ENCODE data around the gene PIP4K2B. TPM values are rescaled to one million over a fixed set of nuclear protein-coding genes. Genes with fewer than 3 reads are reported as not detected.

Gene PIP4K2B
- total and polyA plus RNA-seq, 8 donors = 9.0 to 22.2 (median 13.1) TPM

GRCh38 chr17:38824899-38825761, 25.8 kb upstream of the PIP4K2B start, which contains the start of gene CWC25:
TSS of gene CWC25 (minus strand) at chr17:38825321. CDS start at chr17:38825183, 138 bp downstream.
- TF ChIP-seq, protein P1, sequence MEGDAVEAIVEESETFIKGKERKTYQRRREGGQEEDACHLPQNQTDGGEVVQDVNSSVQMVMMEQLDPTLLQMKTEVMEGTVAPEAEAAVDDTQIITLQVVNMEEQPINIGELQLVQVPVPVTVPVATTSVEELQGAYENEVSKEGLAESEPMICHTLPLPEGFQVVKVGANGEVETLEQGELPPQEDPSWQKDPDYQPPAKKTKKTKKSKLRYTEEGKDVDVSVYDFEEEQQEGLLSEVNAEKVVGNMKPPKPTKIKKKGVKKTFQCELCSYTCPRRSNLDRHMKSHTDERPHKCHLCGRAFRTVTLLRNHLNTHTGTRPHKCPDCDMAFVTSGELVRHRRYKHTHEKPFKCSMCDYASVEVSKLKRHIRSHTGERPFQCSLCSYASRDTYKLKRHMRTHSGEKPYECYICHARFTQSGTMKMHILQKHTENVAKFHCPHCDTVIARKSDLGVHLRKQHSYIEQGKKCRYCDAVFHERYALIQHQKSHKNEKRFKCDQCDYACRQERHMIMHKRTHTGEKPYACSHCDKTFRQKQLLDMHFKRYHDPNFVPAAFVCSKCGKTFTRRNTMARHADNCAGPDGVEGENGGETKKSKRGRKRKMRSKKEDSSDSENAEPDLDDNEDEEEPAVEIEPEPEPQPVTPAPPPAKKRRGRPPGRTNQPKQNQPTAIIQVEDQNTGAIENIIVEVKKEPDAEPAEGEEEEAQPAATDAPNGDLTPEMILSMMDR (IDR thresholded peaks at IDR 0.05) = no peak
- Histone ChIP-seq H3K36me3 (peaks cover 0 to 13% (median 5%) of the 10 kb centered on the region in 3 donors), H3K4me1 (peaks cover 0 to 12% (median 5%) of the 10 kb centered on the region in 3 donors), H3K27ac (peak within 1 kb of the TSS; percentile 92 to 98 (median 96)), H3K27me3 (no peaks in the 10 kb centered on the region), H3K4me3 (peak within 1 kb of the TSS; percentile 44 to 86 (median 71)), H3K9me3 (no peaks in the 10 kb centered on the region)
- no peak for FAIRE-seq
- WGBS, 2 donors = 1% methylated on average over 55 of the region's 55 CpGs
- peak; percentile 95 to 98 (median 96) for ATAC-seq
- DNase-seq = peak; percentile 88 to 99 (median 96)
- intact Hi-C loops (cut with DNase I) = no loop called here

- TF ChIP-seq, protein P1 (IDR thresholded peaks at IDR 0.05) = no peak
- Histone ChIP-seq H3K4me3 (no peak overlapping the region), H3K36me3 (peaks cover 7 to 45% (median 10%) of the 10 kb centered on the region in 3 donors), H3K4me1 (no peaks in the 10 kb centered on the region), H3K27ac (no peak overlapping the region), H3K27me3 (no peaks in the 10 kb centered on the region), H3K9me3 (no peaks in the 10 kb centered on the region)
- DNase-seq (no peak), ATAC-seq (no peak), FAIRE-seq (no peak)
- WGBS, 2 donors = 75 to 81% methylated on average over 8 of the region's 8 CpGs
- intact Hi-C loops (cut with DNase I) = no loop called here
These were observed 16.3 kb upstream of the PIP4K2B start for GRCh38 chr17:38815576-38816193.

GRCh38 chr17:38809828-38810227, 10.5 kb upstream of the PIP4K2B start:
- Histone ChIP-seq H3K36me3 (peaks cover 20 to 74% (median 37%) of the 10 kb centered on the region in 3 donors), H3K4me3 (no peak overlapping the region), H3K27ac (no peak overlapping the region), H3K27me3 (no peaks in the 10 kb centered on the region), H3K4me1 (no peaks in the 10 kb centered on the region), H3K9me3 (no peaks in the 10 kb centered on the region)
- FAIRE-seq = no peak
- intact Hi-C loops (cut with DNase I) = no loop called here
- 94 to 95% methylated on average over 7 of the region's 7 CpGs for WGBS, 2 donors
- TF ChIP-seq, protein P1 (IDR thresholded peaks at IDR 0.05) = no peak
- no peak for ATAC-seq
- DNase-seq = no peak

DNA sequence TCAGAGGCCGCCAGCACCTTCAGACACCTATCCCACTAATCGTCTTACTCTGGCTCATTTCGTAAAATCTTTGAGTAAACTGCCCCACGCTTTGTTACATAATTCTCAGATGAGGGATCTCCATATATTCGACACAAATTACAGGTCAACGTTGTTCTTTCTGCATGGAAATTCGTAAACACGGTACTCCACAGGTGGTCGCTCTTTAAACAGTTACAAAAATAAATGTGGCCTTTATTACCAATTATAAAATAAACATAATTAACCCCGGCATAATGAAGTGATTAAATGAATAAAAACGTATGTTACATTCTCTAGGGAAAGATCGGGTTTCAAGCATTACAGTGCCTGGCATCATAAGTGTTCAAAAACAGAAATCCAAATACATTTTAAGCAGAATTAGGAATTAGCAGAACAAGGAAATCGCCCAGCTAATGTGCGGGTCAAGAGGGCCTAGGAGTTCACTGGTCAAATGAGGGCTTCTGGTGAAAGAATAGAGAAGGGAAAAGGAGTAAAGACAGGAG, 943 bp upstream of the PIP4K2B start:
- no peak for DNase-seq
- no peak for ATAC-seq

More for the DNA sequence above, 943 bp upstream of the PIP4K2B start:
- TF ChIP-seq, protein P1 (IDR thresholded peaks at IDR 0.05) = no peak
- Histone ChIP-seq H3K4me3 (peak overlapping the region; percentile 87 to 90 (median 89)), H3K4me1 (peaks cover 6 to 29% (median 16%) of the 10 kb centered on the region in 3 donors), H3K36me3 (peaks cover 0 to 35% (median 6%) of the 10 kb centered on the region in 3 donors), H3K9me3 (no peaks in the 10 kb centered on the region), H3K27me3 (no peaks in the 10 kb centered on the region), H3K27ac (peak overlapping the region; percentile 97 to 100 (median 100))
- intact Hi-C loops (cut with DNase I) = no loop called here
- WGBS, 2 donors = 16% methylated on average over 14 of the region's 14 CpGs
- no peak for FAIRE-seq

Data from pancreas (tissue), 10 donors.